ENCODE data around the gene MYO1F.
"Not testable (repeated sequence)": the region's sequence is repeated elsewhere in the genome, so short reads cannot be mapped to it uniquely, and the experiment has no call there.

The MYO1F gene

GRCh38 chr19:8577247-8577646, at the start of gene MYO1F:
Gene MYO1F, minus strand, starts transcription at chr19:8577442. Its CDS starts 133 bp downstream, at chr19:8577309.
- DNase-seq, result no peak

- no peak for DNase-seq
Measured at GRCh38 chr19:8626842-8627241, 49.6 kb upstream of the MYO1F start.

- not testable (repeated sequence) for DNase-seq
Measured at GRCh38 chr19:8622886-8623285, 45.6 kb upstream of the MYO1F start.

GRCh38 chr19:8618751-8619150, 41.5 kb upstream of the MYO1F start:
- DNase-seq, result no peak

- DNase-seq, result no peak
Measured at GRCh38 chr19:8617984-8618383, 40.7 kb upstream of the MYO1F start.

GRCh38 chr19:8617325-8617724, 40.1 kb upstream of the MYO1F start:
- DNase-seq, result not testable (repeated sequence)

GRCh38 chr19:8616861-8617260, 39.6 kb upstream of the MYO1F start:
- DNase-seq, result no peak

- no peak for DNase-seq
Measured at GRCh38 chr19:8615813-8616596, 38.8 kb upstream of the MYO1F start.

GRCh38 chr19:8615024-8615423, 37.8 kb upstream of the MYO1F start:
- no peak for DNase-seq

GRCh38 chr19:8614455-8614854, 37.2 kb upstream of the MYO1F start:
- DNase-seq, result no peak

GRCh38 chr19:8612807-8613171, 35.5 kb upstream of the MYO1F start:
- DNase-seq, result no peak

GRCh38 chr19:8611877-8612806, 34.9 kb upstream of the MYO1F start:
- no peak for DNase-seq

- no peak for DNase-seq
Measured at GRCh38 chr19:8611391-8611876, 34.2 kb upstream of the MYO1F start.

- DNase-seq, result no peak
Measured at GRCh38 chr19:8610936-8611300, 33.7 kb upstream of the MYO1F start.

GRCh38 chr19:8610041-8610935, 33.0 kb upstream of the MYO1F start, which contains the start of gene ADAMTS10:
Gene ADAMTS10, minus strand, starts transcription at chr19:8610715. Its CDS starts 5,005 bp downstream, at chr19:8605710.
- DNase-seq, result no peak

GRCh38 chr19:8609279-8610040, 32.2 kb upstream of the MYO1F start:
- no peak for DNase-seq

GRCh38 chr19:8608941-8609278, 31.7 kb upstream of the MYO1F start:
- no peak for DNase-seq

GRCh38 chr19:8607386-8607785, 30.1 kb upstream of the MYO1F start:
- no peak for DNase-seq

GRCh38 chr19:8605514-8605913, 28.3 kb upstream of the MYO1F start:
- no peak for DNase-seq

GRCh38 chr19:8601796-8602195, 24.6 kb upstream of the MYO1F start:
- DNase-seq, result no peak

- no peak for DNase-seq
Measured at GRCh38 chr19:8600816-8601215, 23.6 kb upstream of the MYO1F start.

- no peak for DNase-seq
Measured at GRCh38 chr19:8600064-8600463, 22.8 kb upstream of the MYO1F start.

All from NCI-H2171 treated with DMSO at 0.1 percent for 48 hours (cell line).